BJ (cell line): ENCODE results near the gene TMC3. TPM values are rescaled to one million over a fixed set of nuclear protein-coding genes. Genes with fewer than 3 reads are reported as not detected.

Experiments
- CTCF ChIA-PET: fragments of 350-600 bp; formaldehyde crosslinking; extraction: SDS; loops from one replicate; lab custom pipeline; 2021; ENCODE audit warnings: antibody characterized with exemption, inconsistent platforms; lab: Yijun Ruan, JAX
- POLR2A ChIA-PET: fragments of 300-600 bp; sonication (Branson Sonifier 250); formaldehyde crosslinking; extraction: SDS; loops from one replicate; lab custom pipeline; 2021; ENCODE audit warnings: antibody characterized with exemption; lab: Charles Lee
- DNase-seq: peaks from one replicate; pipeline ENCODE4 v3.0.0-alpha.2; 2011; ENCODE audit warnings: low read depth
- H3K27me3 ChIP-seq: 2 replicates; pipeline ENCODE4 v1.6.0; 2011; ENCODE audit warnings: low read length; ENCODE audit not compliant: control insufficient read depth, insufficient read depth
- H3K36me3 ChIP-seq: 2 replicates; pipeline ENCODE4 v1.5.1; 2011; ENCODE audit warnings: low read length; ENCODE audit not compliant: control insufficient read depth, insufficient read depth
- H3K4me3 ChIP-seq: 2 replicates; pipeline ENCODE4 v1.5.1; 2011; ENCODE audit warnings: low read depth, mild to moderate bottlenecking, control low read depth, low read length
- polyA plus RNA-seq: library from polyadenylated mRNA; depleted of rRNA; stranded (reverse); fragments of >200 nt; gene quantifications from 2 replicates; pipeline ENCODE4 v1.2.3, GENCODE V29; 2011
- TF ChIP-seq, protein P1 (sequence below): IDR thresholded peaks from 2 replicates; pipeline ENCODE4 v1.5.1; 2011; ENCODE audit warnings: low read depth, mild to moderate bottlenecking, control low read depth, inconsistent platforms, low read length, moderate library complexity; ENCODE audit not compliant: insufficient read depth

The TMC3 gene
- polyA plus RNA-seq, 1 experiment: not detected

DNA sequence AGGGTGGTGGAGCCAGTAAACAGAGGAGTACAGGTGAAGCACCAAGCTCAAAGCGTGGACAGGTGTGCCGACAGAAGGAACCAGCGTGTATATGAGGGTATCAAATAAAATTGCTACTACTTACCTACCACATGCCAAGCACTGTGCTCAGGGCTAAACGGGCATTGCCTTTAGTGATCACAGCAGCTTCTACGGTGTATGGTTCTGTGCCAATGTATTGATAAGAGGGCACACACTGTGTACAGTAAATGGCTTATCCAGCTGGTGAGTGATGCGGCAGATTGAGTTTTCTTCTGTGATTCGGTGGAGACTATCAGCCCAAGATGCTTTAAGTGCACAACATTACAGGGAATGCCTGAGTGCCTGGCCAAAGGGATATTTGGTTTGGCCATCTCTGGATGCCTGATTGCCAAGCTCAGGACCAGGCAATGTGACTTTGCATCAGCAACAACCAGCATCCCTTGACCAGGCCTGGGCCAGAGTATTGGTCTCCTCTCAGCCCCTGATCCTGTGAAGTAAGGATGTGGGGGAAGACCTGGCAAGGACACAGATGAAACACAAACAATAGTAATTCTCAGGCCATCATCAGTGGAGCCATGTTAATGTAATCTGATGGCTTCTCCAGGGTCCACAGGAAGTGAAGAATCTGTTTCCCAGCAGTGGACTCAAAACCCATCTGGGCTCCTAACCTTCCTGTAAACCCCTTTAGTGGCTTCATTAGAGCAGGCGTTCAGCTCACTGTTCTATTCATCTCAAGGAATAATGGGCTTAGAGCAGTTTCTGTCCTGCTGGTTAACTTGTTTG lies 64.2 kb downstream of the TMC3 start:
- POLR2A ChIA-PET: no interaction called here

DNA sequence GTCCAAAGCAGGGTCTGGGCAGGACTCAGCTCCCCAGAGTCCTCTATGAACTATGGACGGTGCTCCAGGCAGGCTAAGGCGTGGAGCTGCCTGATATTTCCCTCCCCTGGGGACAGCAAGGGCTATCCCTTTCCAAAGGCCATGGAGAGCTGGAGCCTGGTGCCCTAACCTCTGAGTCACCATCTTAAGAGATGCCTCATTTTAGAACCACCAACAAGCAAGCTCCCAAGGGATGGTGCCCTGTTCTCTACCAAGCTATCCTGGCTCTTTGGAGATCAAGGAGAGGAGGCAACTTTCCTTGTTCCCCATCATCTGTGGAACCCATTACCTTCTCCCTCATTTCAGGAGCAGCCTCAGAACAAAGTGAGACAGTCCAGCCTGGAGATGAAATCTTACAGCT lies 65.8 kb downstream of the TMC3 start:
- Histone ChIP-seq H3K36me3 (no peaks in the 10 kb centered on the region), H3K4me3 (no peak overlapping the region), H3K27me3 (no peaks in the 10 kb centered on the region)
- TF ChIP-seq, protein P1, sequence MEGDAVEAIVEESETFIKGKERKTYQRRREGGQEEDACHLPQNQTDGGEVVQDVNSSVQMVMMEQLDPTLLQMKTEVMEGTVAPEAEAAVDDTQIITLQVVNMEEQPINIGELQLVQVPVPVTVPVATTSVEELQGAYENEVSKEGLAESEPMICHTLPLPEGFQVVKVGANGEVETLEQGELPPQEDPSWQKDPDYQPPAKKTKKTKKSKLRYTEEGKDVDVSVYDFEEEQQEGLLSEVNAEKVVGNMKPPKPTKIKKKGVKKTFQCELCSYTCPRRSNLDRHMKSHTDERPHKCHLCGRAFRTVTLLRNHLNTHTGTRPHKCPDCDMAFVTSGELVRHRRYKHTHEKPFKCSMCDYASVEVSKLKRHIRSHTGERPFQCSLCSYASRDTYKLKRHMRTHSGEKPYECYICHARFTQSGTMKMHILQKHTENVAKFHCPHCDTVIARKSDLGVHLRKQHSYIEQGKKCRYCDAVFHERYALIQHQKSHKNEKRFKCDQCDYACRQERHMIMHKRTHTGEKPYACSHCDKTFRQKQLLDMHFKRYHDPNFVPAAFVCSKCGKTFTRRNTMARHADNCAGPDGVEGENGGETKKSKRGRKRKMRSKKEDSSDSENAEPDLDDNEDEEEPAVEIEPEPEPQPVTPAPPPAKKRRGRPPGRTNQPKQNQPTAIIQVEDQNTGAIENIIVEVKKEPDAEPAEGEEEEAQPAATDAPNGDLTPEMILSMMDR: no peak
- ChIA-PET CTCF (interaction anchor here (0.7 to 1.9 kb wide), 6 partner anchors 19 to 1073 kb away, joined by 3 to 8 read pairs (median 4); no protein-coding TSS in a partner anchor), POLR2A (no interaction called here)
- DNase-seq: no peak

More for the DNA sequence above, 64.2 kb downstream of the TMC3 start:
- Histone ChIP-seq H3K36me3 (no peaks in the 10 kb centered on the region), H3K4me3 (no peak overlapping the region), H3K27me3 (no peaks in the 10 kb centered on the region)
- no peak for DNase-seq
- TF ChIP-seq, protein P1: no peak
- CTCF ChIA-PET: interaction anchor here (0.8 to 1.9 kb wide), 3 partner anchors 22 to 92 kb away, joined by 3 to 4 read pairs (median 3); no protein-coding TSS in a partner anchor

DNA sequence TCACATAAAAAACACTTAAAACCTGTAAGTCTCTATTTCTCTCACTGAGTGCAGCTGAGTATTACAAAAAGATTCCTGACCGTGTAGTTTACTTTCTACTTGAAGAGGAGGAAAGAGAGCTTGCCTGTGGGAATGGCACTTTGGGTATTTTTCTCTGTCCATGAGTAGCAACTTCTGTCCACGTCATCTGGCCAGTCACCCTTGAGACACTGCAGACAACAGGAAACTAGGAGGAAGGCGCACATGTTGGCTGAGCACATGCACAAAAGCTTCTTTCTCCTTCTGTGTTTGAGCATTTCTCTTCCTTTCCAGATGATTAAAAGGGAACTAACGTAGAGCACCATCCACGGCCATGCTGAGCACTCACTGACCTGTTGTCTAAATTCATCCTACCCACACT lies 69.8 kb downstream of the TMC3 start:
- Histone ChIP-seq H3K36me3 (no peaks in the 10 kb centered on the region), H3K4me3 (no peak overlapping the region), H3K27me3 (no peaks in the 10 kb centered on the region; the same call in none of the 2 replicates)
- POLR2A ChIA-PET: interaction anchor here (1.2 kb wide), 1 partner anchor 34 kb away, joined by 3 read pairs; no protein-coding TSS in a partner anchor
- TF ChIP-seq, protein P1: no peak
- DNase-seq: no peak
- CTCF ChIA-PET: interaction anchor here (1.2 to 1.6 kb wide), 3 partner anchors 11 to 106 kb away, joined by 3 to 4 read pairs (median 3); no protein-coding TSS in a partner anchor

DNA sequence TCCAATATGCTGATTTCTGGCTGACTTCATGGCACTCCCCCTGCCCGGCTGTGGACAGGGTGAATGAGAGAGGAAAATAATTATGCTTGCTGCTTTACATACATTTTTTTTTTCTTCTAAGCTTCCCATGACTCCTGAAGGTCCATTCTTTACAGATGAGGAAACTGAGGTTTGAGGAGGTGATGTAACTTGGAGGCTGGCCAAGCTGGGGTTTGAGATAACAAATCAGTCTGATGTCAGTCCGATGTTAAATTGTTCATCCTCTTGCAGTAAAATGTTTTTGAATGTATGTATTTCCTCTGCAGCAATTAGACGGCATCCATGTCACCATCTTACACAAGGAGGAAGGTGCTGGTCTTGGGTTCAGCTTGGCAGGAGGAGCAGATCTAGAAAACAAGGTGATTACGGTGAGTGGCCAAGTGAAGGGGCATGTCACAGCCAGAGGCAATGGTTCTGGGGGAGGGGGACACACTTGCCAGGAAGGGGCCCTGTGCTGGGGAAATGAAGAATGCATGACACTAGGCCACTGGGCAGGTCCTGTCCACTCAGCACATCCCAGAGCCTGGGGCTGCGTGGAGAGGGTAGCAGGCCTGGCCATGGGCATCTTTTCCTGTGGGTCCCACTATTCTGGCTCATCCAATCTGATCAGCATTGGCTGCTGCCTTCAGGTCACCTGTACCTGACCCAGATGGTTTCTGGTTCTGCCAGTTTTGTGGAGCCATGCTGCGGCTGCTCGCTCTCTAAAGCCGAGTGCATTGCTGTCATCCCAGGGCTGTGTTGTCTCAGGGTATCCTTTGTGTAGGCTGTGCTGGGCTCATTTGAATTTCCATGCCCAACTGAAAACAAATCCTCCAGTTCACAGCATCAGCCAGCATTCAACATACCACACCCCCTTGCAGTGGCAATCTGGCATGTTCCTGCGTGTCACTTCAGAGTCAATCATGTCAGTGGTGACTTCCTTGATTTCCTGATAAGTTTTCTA lies 70.5 kb downstream of the TMC3 start:
- CTCF ChIA-PET: interaction anchor here (1.2 to 1.6 kb wide), 3 partner anchors 10 to 106 kb away, joined by 3 to 4 read pairs (median 3); no protein-coding TSS in a partner anchor
- Histone ChIP-seq H3K36me3 (no peaks in the 10 kb centered on the region), H3K4me3 (no peak overlapping the region), H3K27me3 (no peaks in the 10 kb centered on the region; the same call in none of the 2 replicates)
- POLR2A ChIA-PET: no interaction called here
- DNase-seq: no peak
- TF ChIP-seq, protein P1: no peak
